Measurements from ENCODE around the gene GAL3ST3. TPM values are rescaled to one million over a fixed set of nuclear protein-coding genes. Genes with fewer than 3 reads are reported as not detected.
"Not testable (repeated sequence)": the region's sequence is repeated elsewhere in the genome, so short reads cannot be mapped to it uniquely, and the experiment has no call there.

GAL3ST3 gene
- total RNA-seq, result under 1 TPM; 0.70 to 0.95 TPM

GRCh38 chr11:66048547-66049323 lies at the start of gene GAL3ST3:
Gene GAL3ST3 (minus strand): TSS chr11:66049161. CDS start chr11:66045415, 3,746 bp downstream.
- peak within 1 kb of the TSS; percentile 54 for H3K4me3 Mint-ChIP-seq
- H3K36me3 Mint-ChIP-seq, result peaks cover 14% of the 10 kb centered on the region
- H3K27ac Mint-ChIP-seq, result no peak within 1 kb of the TSS
- peak; percentile 18 for DNase-seq
- H3K9me3 Mint-ChIP-seq, result no peaks in the 10 kb centered on the region
- H3K4me1 Mint-ChIP-seq, result peaks cover 33% of the 10 kb centered on the region
- peaks cover 9% of the 10 kb centered on the region for H3K27me3 Mint-ChIP-seq

GRCh38 chr11:66092125-66092524 lies 43.2 kb upstream of the GAL3ST3 start:
- H3K36me3 Mint-ChIP-seq, result peaks cover 24% of the 10 kb centered on the region
- not testable (repeated sequence) for H3K9me3 Mint-ChIP-seq, H3K4me3 Mint-ChIP-seq, DNase-seq, H3K27me3 Mint-ChIP-seq, H3K27ac Mint-ChIP-seq
- peaks cover 33% of the 10 kb centered on the region for H3K4me1 Mint-ChIP-seq

- no peaks in the 10 kb centered on the region for H3K27me3 Mint-ChIP-seq
Observed at GRCh38 chr11:66090288-66090687, 41.3 kb upstream of the GAL3ST3 start.

GRCh38 chr11:66089067-66089466 lies 40.1 kb upstream of the GAL3ST3 start:
- Mint-ChIP-seq H3K9me3 (peaks cover 1% of the 10 kb centered on the region), H3K27me3 (no peaks in the 10 kb centered on the region), H3K4me3 (no peak overlapping the region), H3K27ac (no peak overlapping the region), H3K36me3 (peaks cover 24% of the 10 kb centered on the region), H3K4me1 (peaks cover 47% of the 10 kb centered on the region)
- DNase-seq, result no peak

More at GRCh38 chr11:66090288-66090687, 41.3 kb upstream of the GAL3ST3 start:
- peak overlapping the region; percentile 45 for H3K27ac Mint-ChIP-seq
- no peak overlapping the region for H3K4me3 Mint-ChIP-seq
- H3K36me3 Mint-ChIP-seq, result peaks cover 24% of the 10 kb centered on the region
- H3K9me3 Mint-ChIP-seq, result peaks cover 1% of the 10 kb centered on the region
- H3K4me1 Mint-ChIP-seq, result peaks cover 36% of the 10 kb centered on the region
- DNase-seq, result no peak

- Mint-ChIP-seq H3K4me1 (peaks cover 60% of the 10 kb centered on the region), H3K36me3 (peaks cover 17% of the 10 kb centered on the region), H3K27ac (peak overlapping the region; percentile 76), H3K4me3 (no peak overlapping the region), H3K27me3 (no peaks in the 10 kb centered on the region), H3K9me3 (no peaks in the 10 kb centered on the region)
- no peak for DNase-seq
Observed at GRCh38 chr11:66087148-66087908, 38.4 kb upstream of the GAL3ST3 start.

GRCh38 chr11:66084821-66085475 lies 36.0 kb upstream of the GAL3ST3 start:
- H3K27ac Mint-ChIP-seq, result no peak overlapping the region

GRCh38 chr11:66083767-66084166 lies 34.8 kb upstream of the GAL3ST3 start:
- H3K4me3 Mint-ChIP-seq, result no peak overlapping the region
- no peaks in the 10 kb centered on the region for H3K9me3 Mint-ChIP-seq
- peak overlapping the region; percentile 75 for H3K27ac Mint-ChIP-seq

More at GRCh38 chr11:66084821-66085475, 36.0 kb upstream of the GAL3ST3 start:
- no peak overlapping the region for H3K4me3 Mint-ChIP-seq
- H3K27me3 Mint-ChIP-seq, result no peaks in the 10 kb centered on the region
- H3K9me3 Mint-ChIP-seq, result no peaks in the 10 kb centered on the region
- DNase-seq, result no peak
- peaks cover 8% of the 10 kb centered on the region for H3K36me3 Mint-ChIP-seq
- H3K4me1 Mint-ChIP-seq, result peaks cover 78% of the 10 kb centered on the region

GRCh38 chr11:66082946-66083698 lies 34.2 kb upstream of the GAL3ST3 start:
- DNase-seq, result no peak
- H3K4me3 Mint-ChIP-seq, result no peak overlapping the region
- peak overlapping the region; percentile 59 for H3K27ac Mint-ChIP-seq
- no peaks in the 10 kb centered on the region for H3K9me3 Mint-ChIP-seq
- peaks cover 82% of the 10 kb centered on the region for H3K4me1 Mint-ChIP-seq
- peaks cover 11% of the 10 kb centered on the region for H3K36me3 Mint-ChIP-seq
- H3K27me3 Mint-ChIP-seq, result no peaks in the 10 kb centered on the region

More at GRCh38 chr11:66083767-66084166, 34.8 kb upstream of the GAL3ST3 start:
- Mint-ChIP-seq H3K36me3 (peaks cover 7% of the 10 kb centered on the region), H3K27me3 (no peaks in the 10 kb centered on the region), H3K4me1 (peaks cover 81% of the 10 kb centered on the region)
- DNase-seq, result no peak

- peak overlapping the region; percentile 77 for H3K4me3 Mint-ChIP-seq
- no peaks in the 10 kb centered on the region for H3K27me3 Mint-ChIP-seq
- peaks cover 20% of the 10 kb centered on the region for H3K36me3 Mint-ChIP-seq
- DNase-seq, result peak; percentile 63
- no peaks in the 10 kb centered on the region for H3K9me3 Mint-ChIP-seq
- H3K4me1 Mint-ChIP-seq, result peaks cover 78% of the 10 kb centered on the region
- peak overlapping the region; percentile 92 for H3K27ac Mint-ChIP-seq
Observed at GRCh38 chr11:66081505-66081904, 32.5 kb upstream of the GAL3ST3 start.

- peak overlapping the region; percentile 47 for H3K4me3 Mint-ChIP-seq
- peaks cover 78% of the 10 kb centered on the region for H3K4me1 Mint-ChIP-seq
- H3K27me3 Mint-ChIP-seq, result no peaks in the 10 kb centered on the region
- DNase-seq, result peak; percentile 59
- H3K9me3 Mint-ChIP-seq, result no peaks in the 10 kb centered on the region
- peak overlapping the region; percentile 92 for H3K27ac Mint-ChIP-seq
- peaks cover 30% of the 10 kb centered on the region for H3K36me3 Mint-ChIP-seq
Observed at GRCh38 chr11:66080055-66080817, 31.3 kb upstream of the GAL3ST3 start.

- H3K36me3 Mint-ChIP-seq, result peaks cover 41% of the 10 kb centered on the region
- not testable (repeated sequence) for H3K4me3 Mint-ChIP-seq, H3K27me3 Mint-ChIP-seq, H3K9me3 Mint-ChIP-seq, DNase-seq
- peak overlapping the region; percentile 92 for H3K27ac Mint-ChIP-seq
- H3K4me1 Mint-ChIP-seq, result peaks cover 72% of the 10 kb centered on the region
Observed at GRCh38 chr11:66078949-66079348, 30.0 kb upstream of the GAL3ST3 start.

- Mint-ChIP-seq H3K27me3 (no peaks in the 10 kb centered on the region), H3K27ac (no peak overlapping the region), H3K4me1 (peaks cover 68% of the 10 kb centered on the region), H3K4me3 (no peak overlapping the region), H3K9me3 (no peaks in the 10 kb centered on the region), H3K36me3 (peaks cover 49% of the 10 kb centered on the region)
- DNase-seq, result no peak
Observed at GRCh38 chr11:66077927-66078326, 29.0 kb upstream of the GAL3ST3 start.

- H3K4me3 Mint-ChIP-seq, result no peak overlapping the region
- DNase-seq, result no peak
- H3K36me3 Mint-ChIP-seq, result peaks cover 62% of the 10 kb centered on the region
- no peak overlapping the region for H3K27ac Mint-ChIP-seq
- H3K27me3 Mint-ChIP-seq, result no peaks in the 10 kb centered on the region
- no peaks in the 10 kb centered on the region for H3K9me3 Mint-ChIP-seq
- peaks cover 72% of the 10 kb centered on the region for H3K4me1 Mint-ChIP-seq
Observed at GRCh38 chr11:66076561-66076960, 27.6 kb upstream of the GAL3ST3 start.

- Mint-ChIP-seq H3K36me3 (peaks cover 65% of the 10 kb centered on the region), H3K27me3 (no peaks in the 10 kb centered on the region), H3K9me3 (no peaks in the 10 kb centered on the region), H3K4me1 (peaks cover 66% of the 10 kb centered on the region), H3K4me3 (no peak overlapping the region), H3K27ac (no peak overlapping the region)
- no peak for DNase-seq
Observed at GRCh38 chr11:66075273-66075672, 26.3 kb upstream of the GAL3ST3 start.

All from activated naive CD8-positive, alpha-beta T cell treated with anti-CD3 and anti-CD28 coated beads for 36 hours (primary cell).